GM18858 (cell line): ENCODE measurements around the gene ARSG.

Experiments used
- ATAC-seq: cut with Tn5 transposase; IDR thresholded peaks from one replicate; pipeline ENCODE4 v1.9.1; 2021; ENCODE audit not compliant: unreplicated experiment

ARSG gene

GRCh38 chr17:68446626-68447041 lies 155.3 kb downstream of the ARSG start:
- no peak for ATAC-seq

GRCh38 chr17:68449021-68449739 lies 157.9 kb downstream of the ARSG start:
- no peak for ATAC-seq

- ATAC-seq, result no peak
Observed at GRCh38 chr17:68450391-68450790, 159.1 kb downstream of the ARSG start.

- ATAC-seq, result no peak
Observed at GRCh38 chr17:68450801-68451200, 159.5 kb downstream of the ARSG start.

GRCh38 chr17:68451670-68452354 lies 160.5 kb downstream of the ARSG start:
- no peak for ATAC-seq

GRCh38 chr17:68452724-68453290 lies 161.5 kb downstream of the ARSG start:
- no peak for ATAC-seq

- ATAC-seq, result no peak
Observed at GRCh38 chr17:68453991-68454665, 162.8 kb downstream of the ARSG start.

GRCh38 chr17:68455901-68456338 lies 164.6 kb downstream of the ARSG start:
- ATAC-seq, result no peak

- ATAC-seq, result no peak
Observed at GRCh38 chr17:68456339-68457167, 165.3 kb downstream of the ARSG start.

- ATAC-seq, result peak; percentile 20
Observed at GRCh38 chr17:68457168-68457538, 165.9 kb downstream of the ARSG start, which contains the start of gene WIPI1. Gene WIPI1, minus strand, starts transcription at chr17:68457496. Its CDS starts 75 bp downstream, at chr17:68457421.

GRCh38 chr17:68457539-68458259 lies 166.4 kb downstream of the ARSG start:
- peak; percentile 57 for ATAC-seq

GRCh38 chr17:68458260-68459036 lies 167.2 kb downstream of the ARSG start:
- ATAC-seq, result no peak

- ATAC-seq, result no peak
Observed at GRCh38 chr17:68459037-68459639, 167.8 kb downstream of the ARSG start.

- no peak for ATAC-seq
Observed at GRCh38 chr17:68460146-68460545, 168.9 kb downstream of the ARSG start.

- ATAC-seq, result no peak
Observed at GRCh38 chr17:68460715-68461114, 169.4 kb downstream of the ARSG start.

- no peak for ATAC-seq
Observed at GRCh38 chr17:68461122-68461539, 169.8 kb downstream of the ARSG start.

- ATAC-seq, result no peak
Observed at GRCh38 chr17:68461589-68461988, 170.3 kb downstream of the ARSG start.

- no peak for ATAC-seq
Observed at GRCh38 chr17:68462381-68463210, 171.3 kb downstream of the ARSG start.
